GM19099 (cell line): ENCODE data around the gene ADAMTS2.

Experiments
- POLR2A ChIP-seq: IDR thresholded peaks from 3 replicates; pipeline ENCODE4 v1.6.1; 2011; ENCODE audit warnings: low read depth; ENCODE audit not compliant: insufficient read length; ENCODE audit errors: extremely low read depth

Gene ADAMTS2

DNA sequence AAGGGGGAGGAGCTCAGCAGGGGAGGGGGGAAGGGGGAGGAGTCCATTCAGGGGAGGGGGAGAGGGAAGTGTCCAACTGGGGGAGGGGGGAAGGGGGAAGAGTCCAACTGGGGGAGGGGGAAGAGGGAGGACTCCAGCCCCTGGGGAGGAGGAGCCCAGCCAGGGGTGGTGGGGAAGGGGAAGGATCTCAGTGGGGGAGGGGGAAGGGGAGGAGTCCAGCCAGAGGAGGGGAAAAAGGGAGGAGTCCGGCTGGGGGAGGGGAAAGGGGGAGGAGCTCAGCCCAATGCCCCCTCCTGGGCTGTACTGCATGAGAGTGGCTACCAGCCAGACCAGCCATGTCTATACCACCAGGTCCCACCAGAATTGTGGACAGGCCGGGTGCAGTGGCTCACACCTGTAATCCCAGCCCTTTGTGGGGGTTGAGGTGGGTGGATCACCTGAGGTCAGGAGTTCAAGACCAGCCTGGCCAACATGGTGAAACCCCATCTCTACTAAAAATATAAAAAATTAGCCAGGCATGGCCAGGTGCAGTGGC, 30.6 kb upstream of the ADAMTS2 start:
- TF ChIP-seq POLR2A, result no peak

DNA sequence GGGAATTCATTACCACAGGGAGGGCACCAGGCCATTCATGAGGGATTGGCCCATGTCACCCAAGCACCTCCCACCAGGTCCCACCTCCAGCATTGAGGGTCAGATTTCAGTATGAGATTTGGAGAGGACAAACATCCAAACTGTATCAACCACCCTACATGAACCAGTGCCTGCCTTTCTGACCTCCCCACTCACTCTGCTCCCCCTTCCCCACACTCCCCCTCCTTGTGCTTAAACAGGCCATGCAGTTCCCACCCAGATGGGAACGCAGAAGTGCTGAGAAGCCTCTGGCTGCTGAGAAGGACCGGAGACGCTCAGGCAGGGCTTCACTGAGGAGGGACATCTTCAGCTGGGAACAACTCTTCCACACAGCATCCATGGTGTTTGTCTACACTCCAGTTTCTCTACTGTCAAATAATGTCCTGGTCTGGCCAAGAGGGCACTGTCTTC, 30.0 kb upstream of the ADAMTS2 start:
- TF ChIP-seq POLR2A, result no peak

- no peak for TF ChIP-seq POLR2A
These were observed 29.4 kb upstream of the ADAMTS2 start for GRCh38 chr5:179374506-179375235.

DNA sequence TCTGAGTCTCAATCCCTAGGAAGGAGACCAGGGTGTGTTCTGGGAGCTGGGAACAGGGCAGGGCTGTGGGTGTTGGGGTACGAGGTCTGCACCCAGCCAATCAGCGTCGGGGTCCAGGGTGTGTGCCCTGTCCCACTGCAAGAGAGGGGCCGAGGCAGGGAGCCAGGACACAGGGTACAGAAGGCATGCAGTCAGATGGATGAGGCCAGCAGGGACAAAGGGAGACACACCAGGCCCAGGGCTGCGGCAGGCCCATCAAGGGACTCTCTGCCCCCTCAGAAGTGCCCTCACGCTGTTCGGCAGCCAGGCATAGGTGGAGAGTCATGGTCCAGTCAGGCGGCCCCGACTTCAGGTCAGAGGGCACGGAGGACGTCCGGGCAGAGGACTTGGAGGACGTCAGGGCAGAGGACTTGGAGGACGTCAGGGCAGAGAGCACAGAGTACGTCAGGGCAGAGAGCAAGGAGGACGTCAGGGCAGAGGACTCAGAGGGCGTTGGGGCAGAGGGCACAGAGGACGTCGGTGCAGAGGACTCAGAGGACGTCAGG, 28.8 kb upstream of the ADAMTS2 start:
- TF ChIP-seq POLR2A, result no peak

GRCh38 chr5:179373101-179373934, 28.1 kb upstream of the ADAMTS2 start:
- TF ChIP-seq POLR2A, result no peak

GRCh38 chr5:179371681-179372680, 26.7 kb upstream of the ADAMTS2 start:
- no peak for TF ChIP-seq POLR2A

DNA sequence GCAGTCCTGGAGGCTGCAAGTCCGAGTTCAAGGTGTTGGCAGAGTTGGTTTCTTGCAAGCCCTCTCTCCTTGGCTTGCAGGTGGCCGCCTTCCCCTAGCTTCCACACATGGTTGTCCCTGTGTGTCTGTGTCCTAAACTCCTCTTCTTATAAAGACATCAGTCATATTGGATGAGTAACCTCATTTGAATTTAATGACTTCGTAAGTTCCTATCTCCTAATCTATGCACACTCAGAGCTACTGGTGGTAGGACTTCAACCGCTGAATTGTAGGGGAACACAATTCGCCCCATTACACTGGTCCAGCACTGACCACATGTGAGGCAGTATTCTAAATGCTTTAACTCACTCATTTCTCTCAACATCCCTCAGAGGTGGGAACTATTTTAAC, 25.9 kb upstream of the ADAMTS2 start:
- TF ChIP-seq POLR2A, result no peak

DNA sequence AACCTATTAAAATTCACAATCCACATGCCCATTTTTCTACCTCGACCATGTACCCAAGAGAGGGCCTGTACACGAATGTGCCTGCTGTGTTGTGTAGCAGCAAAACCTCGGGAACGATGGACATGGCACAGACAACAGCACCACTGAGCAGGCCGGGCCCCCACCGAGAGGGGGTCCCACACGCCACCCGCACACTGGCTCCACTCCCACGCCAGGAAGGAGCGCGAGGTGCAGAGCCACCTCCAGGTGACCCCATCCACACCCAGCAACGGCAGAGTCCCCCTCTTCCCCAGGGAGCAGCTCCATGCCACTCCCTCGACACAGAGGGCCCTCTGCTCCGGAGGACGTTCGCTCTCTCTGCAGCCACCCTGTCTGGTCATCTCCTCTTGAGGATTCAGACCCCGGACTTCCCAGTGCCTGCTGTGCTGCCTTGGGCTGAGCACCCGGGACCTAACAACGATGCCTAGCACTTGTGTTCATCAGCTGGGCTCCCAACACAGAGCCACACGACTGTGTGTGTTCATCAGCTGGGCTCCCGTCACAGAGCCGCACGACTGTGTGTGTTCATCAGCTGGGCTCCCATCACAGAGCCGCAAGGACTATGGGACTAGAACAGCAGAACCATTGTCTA, 25.3 kb upstream of the ADAMTS2 start:
- TF ChIP-seq POLR2A, result no peak

DNA sequence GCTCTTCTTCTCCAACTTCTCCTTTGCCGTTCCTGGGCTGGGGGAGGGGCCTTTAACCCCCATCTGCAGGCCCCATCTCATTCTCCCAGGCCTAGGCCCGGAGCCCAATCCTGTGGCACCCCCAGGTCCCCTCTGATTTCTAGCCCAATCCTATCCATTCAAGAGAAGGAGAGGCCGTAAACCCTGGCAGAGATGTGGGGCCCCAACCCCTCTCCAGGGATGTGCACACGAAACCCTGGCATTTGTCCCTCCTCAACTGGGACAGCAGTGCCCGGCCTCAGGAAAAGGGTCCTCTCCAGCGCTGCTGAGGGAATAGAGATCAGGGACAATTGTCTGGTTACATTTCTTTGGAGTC, 24.2 kb upstream of the ADAMTS2 start:
- TF ChIP-seq POLR2A, result no peak

GRCh38 chr5:179368806-179369529, 23.7 kb upstream of the ADAMTS2 start:
- TF ChIP-seq POLR2A, result no peak

- TF ChIP-seq POLR2A, result no peak
These were observed 23.0 kb upstream of the ADAMTS2 start for GRCh38 chr5:179368126-179368805.

- TF ChIP-seq POLR2A, result no peak
These were observed 22.2 kb upstream of the ADAMTS2 start for GRCh38 chr5:179367491-179367890.

- no peak for TF ChIP-seq POLR2A
These were observed 17.1 kb upstream of the ADAMTS2 start for GRCh38 chr5:179362355-179362754.
